ENCODE results near the gene MRPS31. TPM values are rescaled to one million over a fixed set of nuclear protein-coding genes. Genes with fewer than 3 reads are reported as not detected.
"Not testable (repeated sequence)": the region's sequence is repeated elsewhere in the genome, so short reads cannot be mapped to it uniquely, and the experiment has no call there.

Gene MRPS31
- polyA plus RNA-seq, 1 donor (not counting 4 experiments of a cell fraction or from before 2014, with no cell fraction given): 27.2 TPM

DNA sequence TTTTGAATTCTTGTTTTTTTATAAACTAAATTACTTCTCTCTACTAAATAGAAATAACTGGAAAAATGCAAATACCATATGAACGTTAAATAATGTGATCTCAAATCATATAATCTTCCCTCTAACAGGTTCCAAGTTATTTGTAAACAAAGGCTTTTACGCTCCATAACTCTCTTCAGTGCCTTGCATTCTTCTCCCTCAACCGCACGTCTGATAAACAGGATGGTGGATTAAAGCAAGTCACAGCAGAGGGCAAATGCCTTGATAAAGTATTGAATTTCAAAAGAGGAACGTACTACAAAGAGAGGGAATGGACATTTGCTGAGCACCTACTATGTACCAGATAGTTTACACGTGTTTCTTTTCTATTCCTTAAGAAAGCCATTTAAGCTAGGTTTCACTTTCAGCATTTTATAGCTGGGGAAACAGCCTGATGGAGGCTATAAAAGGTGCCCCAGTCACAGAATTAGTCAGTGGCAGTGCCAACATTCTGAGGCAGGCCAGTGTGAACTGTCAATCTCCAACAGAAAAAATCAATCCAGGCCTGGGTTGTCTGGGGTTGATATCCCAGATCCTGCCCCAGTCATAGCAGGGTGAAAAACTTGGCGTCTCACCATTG lies 15.8 kb downstream of the MRPS31 start:
- FAIRE-seq (no peak), DNase-seq (ENCODE audit: low read depth, low spot score) (no peak)
- H3K4me3 ChIP-seq (ENCODE audit: control insufficient read depth in 2 of 3, extremely low read depth in 1 of 3, insufficient read depth in 2 of 3, low read depth in 1 of 3, low read length in 3 of 3): no peak overlapping the region
- H4K20me1 ChIP-seq (ENCODE audit: control insufficient read depth, extremely low read depth, insufficient read depth, low read length): no peaks in the 10 kb centered on the region
- no peaks in the 10 kb centered on the region for H3K4me1 ChIP-seq (ENCODE audit: control insufficient read depth, extremely low read depth, insufficient read depth, low read length)
- H3K9ac ChIP-seq (ENCODE audit: control insufficient read depth, extremely low read depth, insufficient read depth, low read length): no peak overlapping the region
- no peaks in the 10 kb centered on the region for H3K79me2 ChIP-seq (ENCODE audit: control insufficient read depth, insufficient read depth, low read length)
- dilution Hi-C loops (cut with MboI; ENCODE audit: extremely low pct_ligation_motif_present, low sequenced_read_pairs): no loop called here
- H2AFZ ChIP-seq (ENCODE audit: control insufficient read depth, low read length): no peak overlapping the region
- no peaks in the 10 kb centered on the region for H3K9me1 ChIP-seq (ENCODE audit: control insufficient read depth, extremely low read depth, insufficient read depth, low read length)
- no peaks in the 10 kb centered on the region for H3K9me3 ChIP-seq (ENCODE audit: control insufficient read depth, low read depth, low read length)
- no peak overlapping the region for H3K4me2 ChIP-seq (ENCODE audit: control insufficient read depth, extremely low read depth, insufficient read depth, low read depth, low read length)
- no peaks in the 10 kb centered on the region for H3K27me3 ChIP-seq (ENCODE audit: control insufficient read depth, extremely low read depth, insufficient read depth, low read length)
- TF ChIP-seq CTCF (optimal IDR thresholded peaks at IDR 0.05 in 1 of 3, IDR thresholded peaks at IDR 0.05 in 1 of 3, conservative IDR thresholded peaks at IDR 0.05 in 1 of 3; ENCODE audit: extremely low read depth in 1 of 3, insufficient read depth in 2 of 3, low read length in 3 of 3): no peak
- no peak for TF ChIP-seq EZH2 (IDR thresholded peaks at IDR 0.05; ENCODE audit: low read length)
- H3K36me3 ChIP-seq (ENCODE audit: control insufficient read depth in 2 of 2, extremely low read depth in 1 of 2, insufficient read depth in 2 of 2, low read length in 2 of 2): peaks cover 0 to 6% of the 10 kb centered on the region in 2 experiments
- H3K27ac ChIP-seq (ENCODE audit: control insufficient read depth, insufficient read depth, low read length): no peak overlapping the region

DNA sequence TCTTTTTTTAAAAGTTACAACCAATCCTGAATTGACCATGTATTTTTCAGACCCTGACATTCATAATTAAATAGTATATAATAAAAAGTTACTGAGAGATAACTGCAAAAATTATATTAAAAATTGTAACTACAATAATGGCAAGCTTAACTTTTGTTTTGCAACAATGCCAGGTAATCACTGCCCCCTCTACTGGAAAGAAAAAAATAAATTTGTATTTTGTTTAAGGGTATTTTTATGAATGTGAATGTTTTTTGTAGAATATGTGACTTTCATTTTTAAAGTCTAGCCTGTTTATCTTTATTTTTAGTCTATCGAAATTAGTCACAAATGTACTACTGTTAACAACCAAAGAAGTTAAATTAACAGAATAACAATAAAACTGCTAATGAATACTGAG lies 21.7 kb downstream of the MRPS31 start:
- DNase-seq (ENCODE audit: low read depth, low spot score) (no peak), FAIRE-seq (no peak)

DNA sequence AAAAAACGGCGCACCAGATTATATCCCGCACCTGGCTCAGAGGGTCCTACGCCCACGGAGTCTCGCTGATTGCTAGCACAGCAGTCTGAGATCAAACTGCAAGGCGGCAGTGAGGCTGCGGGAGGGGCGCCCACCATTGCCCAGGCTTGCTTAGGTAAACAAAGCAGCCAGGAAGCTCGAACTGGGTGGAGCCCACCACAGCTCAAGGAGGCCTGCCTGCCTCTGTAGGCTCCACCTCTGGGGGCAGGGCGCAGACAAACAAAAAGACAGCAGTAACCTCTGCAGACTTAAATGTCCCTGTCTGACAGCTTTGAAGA lies 35.8 kb downstream of the MRPS31 start:
- H3K79me2 ChIP-seq (ENCODE audit: control insufficient read depth, insufficient read depth, low read length); FAIRE-seq; H4K20me1 ChIP-seq (ENCODE audit: control insufficient read depth, extremely low read depth, insufficient read depth, low read length); H3K4me2 ChIP-seq (ENCODE audit: control insufficient read depth, extremely low read depth, insufficient read depth, low read depth, low read length); H3K9me3 ChIP-seq (ENCODE audit: control insufficient read depth, low read depth, low read length); H3K4me3 ChIP-seq (ENCODE audit: control insufficient read depth in 2 of 3, extremely low read depth in 1 of 3, insufficient read depth in 2 of 3, low read depth in 1 of 3, low read length in 3 of 3); DNase-seq (ENCODE audit: low read depth, low spot score); H3K27ac ChIP-seq (ENCODE audit: control insufficient read depth, insufficient read depth, low read length); H3K4me1 ChIP-seq (ENCODE audit: control insufficient read depth, extremely low read depth, insufficient read depth, low read length); H3K9me1 ChIP-seq (ENCODE audit: control insufficient read depth, extremely low read depth, insufficient read depth, low read length); H2AFZ ChIP-seq (ENCODE audit: control insufficient read depth, low read length); H3K36me3 ChIP-seq (ENCODE audit: control insufficient read depth in 2 of 2, extremely low read depth in 1 of 2, insufficient read depth in 2 of 2, low read length in 2 of 2); dilution Hi-C loops (cut with MboI; ENCODE audit: extremely low pct_ligation_motif_present, low sequenced_read_pairs); H3K9ac ChIP-seq (ENCODE audit: control insufficient read depth, extremely low read depth, insufficient read depth, low read length); H3K27me3 ChIP-seq (ENCODE audit: control insufficient read depth, extremely low read depth, insufficient read depth, low read length): not testable (repeated sequence)

More for the DNA sequence above, 21.7 kb downstream of the MRPS31 start:
- TF ChIP-seq EZH2 (IDR thresholded peaks at IDR 0.05; ENCODE audit: low read length) (no peak), CTCF (optimal IDR thresholded peaks at IDR 0.05 in 1 of 3, IDR thresholded peaks at IDR 0.05 in 1 of 3, conservative IDR thresholded peaks at IDR 0.05 in 1 of 3; ENCODE audit: extremely low read depth in 1 of 3, insufficient read depth in 2 of 3, low read length in 3 of 3) (no peak)
- Histone ChIP-seq H3K4me2 (ENCODE audit: control insufficient read depth, extremely low read depth, insufficient read depth, low read depth, low read length) (no peak overlapping the region), H3K9ac (ENCODE audit: control insufficient read depth, extremely low read depth, insufficient read depth, low read length) (no peak overlapping the region), H2AFZ (ENCODE audit: control insufficient read depth, low read length) (no peak overlapping the region), H3K36me3 (ENCODE audit: control insufficient read depth in 2 of 2, extremely low read depth in 1 of 2, insufficient read depth in 2 of 2, low read length in 2 of 2) (peaks cover 0 to 1% of the 10 kb centered on the region in 2 experiments), H3K79me2 (ENCODE audit: control insufficient read depth, insufficient read depth, low read length) (no peaks in the 10 kb centered on the region), H4K20me1 (ENCODE audit: control insufficient read depth, extremely low read depth, insufficient read depth, low read length) (no peaks in the 10 kb centered on the region), H3K27me3 (ENCODE audit: control insufficient read depth, extremely low read depth, insufficient read depth, low read length) (no peaks in the 10 kb centered on the region), H3K4me3 (ENCODE audit: control insufficient read depth in 2 of 3, extremely low read depth in 1 of 3, insufficient read depth in 2 of 3, low read depth in 1 of 3, low read length in 3 of 3) (no peak overlapping the region), H3K9me1 (ENCODE audit: control insufficient read depth, extremely low read depth, insufficient read depth, low read length) (no peaks in the 10 kb centered on the region), H3K9me3 (ENCODE audit: control insufficient read depth, low read depth, low read length) (no peaks in the 10 kb centered on the region), H3K4me1 (ENCODE audit: control insufficient read depth, extremely low read depth, insufficient read depth, low read length) (no peaks in the 10 kb centered on the region), H3K27ac (ENCODE audit: control insufficient read depth, insufficient read depth, low read length) (no peak overlapping the region)
- dilution Hi-C loops (cut with MboI; ENCODE audit: extremely low pct_ligation_motif_present, low sequenced_read_pairs): no loop called here

All from keratinocyte (primary cell).